ENCODE data around the gene LIPM. TPM values are rescaled to one million over a fixed set of nuclear protein-coding genes. Genes with fewer than 3 reads are reported as not detected.

The LIPM gene
- total RNA-seq, result not detected

- no peak for DNase-seq (ENCODE audit: low spot score)
Observed at GRCh38 chr10:88802523-88803285, at the start of gene LIPM. TSS of gene LIPM (plus strand) at chr10:88802730. CDS start at chr10:88802897, 167 bp downstream.

DNA sequence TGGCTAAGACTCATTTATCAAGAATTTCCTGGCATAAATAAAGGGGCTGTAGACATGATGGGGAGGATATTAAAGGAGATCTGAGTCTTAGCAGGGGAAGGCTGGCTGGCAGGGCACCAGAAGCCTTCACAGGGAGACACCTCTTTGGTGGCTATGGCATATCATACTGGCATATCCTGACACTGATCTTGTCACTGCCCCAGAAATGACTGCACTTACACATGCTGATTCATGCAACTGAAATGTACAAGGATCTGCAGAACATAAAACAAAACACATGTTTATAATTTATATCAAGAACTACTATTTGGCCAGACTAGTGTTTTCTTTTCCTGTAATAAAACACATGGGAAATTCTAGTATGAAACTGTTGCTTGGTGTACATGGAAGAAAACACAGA is 48.2 kb upstream of the LIPM start:
- DNase-seq (ENCODE audit: low spot score), result no peak

GRCh38 chr10:88755753-88756152 is 46.8 kb upstream of the LIPM start:
- DNase-seq (ENCODE audit: low spot score), result no peak

- no peak for DNase-seq (ENCODE audit: low spot score)
Observed at GRCh38 chr10:88756660-88757059, 45.9 kb upstream of the LIPM start.

GRCh38 chr10:88759366-88760101 is 43.0 kb upstream of the LIPM start, which contains the start of gene LIPN:
TSS of gene LIPN (plus strand) at chr10:88760020. CDS start at chr10:88761406, 1,386 bp downstream.
- no peak for DNase-seq (ENCODE audit: low spot score)

DNA sequence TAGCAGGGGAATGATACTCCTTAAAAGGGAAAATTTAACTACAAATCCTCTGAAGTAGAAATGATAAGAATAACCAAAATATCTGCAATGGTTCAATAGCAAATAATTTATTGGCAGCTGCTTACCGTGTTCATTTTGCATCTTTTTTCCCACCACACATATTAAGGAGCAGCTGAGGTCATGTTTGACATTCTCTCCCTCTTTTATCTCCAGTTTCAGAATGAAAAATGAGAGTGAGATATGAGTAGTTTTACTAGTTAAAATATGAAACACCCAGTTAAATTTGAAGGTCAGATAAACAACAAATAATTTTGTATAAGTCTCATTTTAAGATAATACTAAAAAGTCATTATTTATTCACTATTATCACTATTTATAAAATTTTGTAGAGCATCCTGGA is 39.6 kb upstream of the LIPM start:
- DNase-seq (ENCODE audit: low spot score), result no peak

DNA sequence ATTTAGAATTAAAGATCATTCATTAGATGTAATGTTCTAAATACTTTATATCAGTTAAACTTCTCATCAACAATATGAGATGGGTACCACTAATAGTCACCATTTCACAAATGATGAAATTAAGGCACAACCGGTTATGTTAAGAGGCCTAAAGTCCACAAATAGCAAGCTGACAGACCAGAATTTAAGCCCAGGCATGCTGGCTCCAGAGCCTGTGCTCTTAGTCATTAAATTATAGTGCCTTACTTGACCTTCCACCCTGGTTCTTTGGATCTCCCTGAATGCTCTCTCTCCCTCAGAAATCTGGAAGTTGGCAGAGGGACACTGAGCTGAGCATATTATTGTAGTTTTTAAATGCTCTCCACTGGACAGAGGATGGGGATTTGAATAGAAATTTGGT is 39.1 kb upstream of the LIPM start:
- no peak for DNase-seq (ENCODE audit: low spot score)

DNA sequence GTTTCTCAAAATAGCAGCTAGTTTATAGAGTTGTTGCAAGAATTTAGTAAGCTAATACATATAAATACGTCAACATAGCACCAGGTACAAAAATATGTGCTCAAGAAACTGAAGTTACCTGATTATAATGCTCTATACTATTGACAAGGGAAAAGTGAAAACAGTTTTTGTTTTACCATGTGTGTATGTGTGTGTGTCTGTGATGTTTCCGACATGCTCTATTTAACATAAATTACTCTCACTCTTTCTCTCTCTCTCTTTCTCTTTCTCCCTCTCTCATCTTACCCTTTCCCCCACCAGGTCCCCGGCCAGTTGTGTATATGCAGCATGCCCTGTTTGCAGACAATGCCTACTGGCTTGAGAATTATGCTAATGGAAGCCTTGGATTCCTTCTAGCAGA is 38.4 kb upstream of the LIPM start:
- DNase-seq (ENCODE audit: low spot score), result no peak

- DNase-seq (ENCODE audit: low spot score), result no peak
Observed at GRCh38 chr10:88765816-88766215, 36.7 kb upstream of the LIPM start.

GRCh38 chr10:88769384-88769783 is 33.1 kb upstream of the LIPM start:
- no peak for DNase-seq (ENCODE audit: low spot score)

DNA sequence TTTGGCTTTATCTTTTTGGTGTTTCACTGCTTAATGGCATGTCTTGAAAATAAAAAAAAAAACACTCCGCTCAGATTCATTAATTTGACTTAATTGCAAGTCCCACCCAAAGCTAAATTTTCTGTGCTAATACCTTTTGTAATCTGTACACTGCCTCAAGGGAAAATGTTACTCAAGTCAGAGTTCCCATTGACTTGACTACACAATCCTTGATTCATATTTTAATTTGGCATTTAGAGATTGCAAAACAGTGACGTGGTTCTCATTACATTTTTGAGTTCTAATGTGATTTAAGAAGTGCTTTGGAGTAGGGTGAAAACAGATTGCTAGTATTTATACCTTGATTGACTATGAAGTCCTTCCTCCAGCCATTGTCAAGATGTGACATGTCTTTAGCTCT is 21.3 kb upstream of the LIPM start:
- DNase-seq (ENCODE audit: low spot score), result no peak

DNA sequence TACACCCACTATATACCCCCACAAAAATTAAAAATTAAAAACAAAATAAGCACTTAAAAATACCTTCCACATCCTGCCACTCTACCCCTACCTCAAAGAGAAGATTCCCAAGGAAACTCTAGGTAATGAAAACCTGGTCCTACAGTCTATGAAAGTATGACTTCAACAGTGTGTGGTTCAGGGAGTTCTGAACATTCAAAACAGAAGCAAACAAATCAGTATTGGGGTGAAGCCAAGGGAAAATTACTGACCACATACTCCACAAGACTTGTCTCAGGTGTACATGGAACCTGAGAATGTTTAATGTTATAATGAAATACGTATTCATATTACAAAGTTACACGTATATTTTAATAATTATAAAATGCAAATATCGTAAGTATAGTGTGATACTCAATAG is 20.3 kb upstream of the LIPM start:
- DNase-seq (ENCODE audit: low spot score), result no peak

DNA sequence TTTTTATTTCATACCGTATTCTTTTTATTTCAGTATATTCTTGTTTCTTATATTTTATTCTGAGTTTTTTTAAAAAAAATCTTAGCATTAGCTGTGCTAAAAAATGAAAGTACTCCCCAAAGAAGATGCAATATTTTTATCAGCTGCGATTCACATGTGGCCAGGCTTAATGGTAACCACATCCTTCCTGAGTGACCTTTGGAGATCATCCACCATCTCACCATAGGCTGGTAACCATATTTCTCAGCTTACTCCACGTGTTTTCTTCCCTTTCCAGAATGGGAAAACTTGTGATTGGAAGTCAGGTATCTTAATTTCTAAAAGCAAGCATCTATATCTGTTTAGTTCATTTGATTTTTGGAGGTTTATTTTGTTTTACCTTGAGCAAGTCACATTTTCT is 18.8 kb upstream of the LIPM start:
- no peak for DNase-seq (ENCODE audit: low spot score)

DNA sequence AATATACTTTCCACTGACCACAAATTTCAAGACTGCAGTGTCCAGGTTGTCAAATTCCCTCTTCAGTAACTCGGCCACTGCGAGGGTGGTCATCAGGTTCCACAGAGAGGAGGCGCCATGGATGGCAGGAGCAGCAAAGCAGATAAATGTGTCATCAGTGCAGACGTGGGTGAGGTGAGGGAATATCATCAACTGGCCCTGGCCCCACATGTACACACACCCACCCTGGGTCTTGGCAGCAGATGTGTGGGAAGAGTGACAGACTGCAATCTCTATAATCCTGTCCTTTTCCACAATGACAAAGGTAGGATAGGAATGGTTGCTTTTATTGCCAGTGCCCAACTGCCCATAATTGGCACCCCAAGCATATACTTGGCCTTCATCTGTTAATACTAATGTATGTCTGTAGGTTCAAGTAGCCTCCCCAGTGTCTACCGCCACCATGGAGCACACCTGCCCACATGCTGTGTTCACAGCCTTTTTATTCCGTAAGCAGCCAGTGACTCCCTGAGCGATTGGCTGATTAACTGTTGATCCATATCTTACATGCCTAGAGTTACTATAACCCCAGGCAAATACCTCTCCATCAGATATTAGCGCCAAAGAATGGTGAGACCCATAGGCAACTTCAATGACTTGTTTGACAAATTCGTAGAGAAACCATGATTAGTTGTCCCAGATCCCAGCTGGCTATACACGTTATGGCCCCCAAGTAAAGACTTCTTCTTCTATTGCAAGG is 16.3 kb upstream of the LIPM start:
- no peak for DNase-seq (ENCODE audit: low spot score)

- no peak for DNase-seq (ENCODE audit: low spot score)
Observed at GRCh38 chr10:88787463-88787862, 15.1 kb upstream of the LIPM start.

DNA sequence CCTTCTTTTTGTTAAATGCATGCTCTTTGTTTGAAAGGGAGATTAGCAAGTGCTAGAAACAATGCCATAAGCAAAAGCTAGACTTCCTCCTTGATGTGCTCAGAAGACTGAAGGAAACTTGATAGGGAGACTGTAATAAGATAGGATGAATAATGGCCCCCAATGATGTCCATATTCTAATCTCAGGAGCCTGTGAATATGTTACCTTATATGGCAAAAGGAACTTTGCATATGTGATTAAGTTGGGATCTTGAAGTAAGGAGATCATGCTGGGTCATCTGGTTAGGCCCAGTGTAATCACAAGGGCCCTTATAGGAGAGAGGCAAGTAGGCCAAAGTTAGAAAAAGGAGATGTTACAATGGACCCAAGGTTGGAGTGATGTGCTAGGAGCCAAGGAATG is 13.6 kb upstream of the LIPM start:
- DNase-seq (ENCODE audit: low spot score), result no peak

DNA sequence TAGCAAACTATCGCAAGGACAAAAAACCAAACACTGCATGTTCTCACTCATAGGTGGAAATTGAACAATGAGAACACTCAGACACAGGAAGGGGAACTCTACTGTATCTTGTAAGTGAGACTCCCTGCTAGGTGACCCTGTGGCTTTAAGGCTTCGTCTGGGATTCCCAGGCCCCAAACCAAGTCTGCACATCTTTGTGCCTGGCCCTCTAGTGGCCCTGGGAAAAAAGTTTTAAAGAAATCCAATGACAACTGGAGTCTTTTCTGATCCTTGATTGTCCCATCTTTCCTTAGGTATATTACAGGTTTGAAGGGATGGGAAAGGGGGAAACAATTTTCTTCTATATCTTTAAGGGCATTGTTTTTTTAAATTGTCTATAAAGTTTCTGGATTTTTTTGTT is 10.6 kb upstream of the LIPM start:
- DNase-seq (ENCODE audit: low spot score), result no peak

DNA sequence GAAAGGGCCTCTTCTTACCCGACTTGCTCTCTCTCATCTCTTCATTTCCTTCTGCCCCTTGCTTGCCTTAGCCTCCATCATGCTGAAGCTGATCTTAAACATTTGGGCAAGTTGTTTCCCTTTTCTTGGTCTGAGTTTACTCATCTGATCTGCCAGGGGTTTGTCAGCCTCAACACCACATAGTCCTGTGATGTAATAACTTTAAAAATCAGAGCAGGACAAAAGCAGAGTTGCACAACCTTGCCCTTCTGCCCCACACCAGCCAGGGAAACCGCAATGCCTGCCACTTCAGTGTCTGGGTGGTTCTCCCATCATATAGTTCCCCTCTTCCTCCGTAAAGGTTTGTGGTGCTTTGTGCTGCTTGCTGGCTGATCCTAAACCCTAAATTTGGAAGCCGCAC is 9.9 kb upstream of the LIPM start:
- peak; percentile 22 for DNase-seq (ENCODE audit: low spot score)

DNA sequence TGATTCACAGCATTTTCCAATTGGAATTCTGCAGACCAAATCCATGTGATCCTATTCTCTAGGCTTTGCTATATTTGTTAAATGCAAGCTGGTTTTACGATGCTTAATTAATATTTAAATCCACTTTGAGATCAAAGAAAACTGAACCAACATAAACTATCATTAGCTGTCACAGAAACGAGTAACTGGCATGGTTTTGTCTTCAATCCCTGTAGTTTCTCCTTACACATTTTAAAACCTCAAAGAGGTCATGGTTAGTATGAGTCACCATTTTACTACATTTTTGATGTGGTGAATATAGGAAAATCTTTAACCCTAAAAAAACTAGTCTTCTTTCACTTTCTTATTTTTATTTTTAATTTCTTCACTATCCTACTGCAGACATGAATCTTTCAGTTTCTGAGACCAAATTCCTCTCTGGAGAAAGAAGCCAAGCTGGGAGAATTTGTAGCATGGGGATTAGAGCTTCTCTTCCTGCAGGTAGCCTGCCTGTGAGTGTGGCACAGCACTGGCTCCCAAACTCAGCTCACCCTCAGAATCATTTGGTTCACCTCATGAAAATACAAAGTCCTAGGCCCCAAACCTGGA is 8.7 kb upstream of the LIPM start:
- no peak for DNase-seq (ENCODE audit: low spot score)

DNA sequence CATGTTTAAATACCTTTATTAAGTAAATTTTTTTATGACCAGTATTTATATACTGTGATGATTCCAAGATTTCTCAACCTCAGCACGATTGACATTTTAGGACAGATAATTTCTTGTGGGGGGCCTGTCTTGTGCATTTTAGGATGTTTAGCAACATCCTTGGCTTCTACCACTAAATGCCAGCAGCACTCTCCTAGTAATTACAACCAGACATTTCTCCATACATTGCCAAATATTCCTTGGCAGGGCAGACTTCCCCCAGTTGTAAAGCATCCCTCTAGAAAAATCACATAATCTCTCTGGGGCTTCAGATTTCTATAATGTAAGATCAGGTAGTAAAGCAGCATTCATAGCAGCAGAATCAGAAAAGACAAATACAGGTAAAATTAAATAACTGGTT is 7.8 kb upstream of the LIPM start:
- no peak for DNase-seq (ENCODE audit: low spot score)

- no peak for DNase-seq (ENCODE audit: low spot score)
Observed at GRCh38 chr10:88800152-88801125, 2.1 kb upstream of the LIPM start.

Data from mucosa of gallbladder (tissue), 1 donor.